ENCODE data around the gene CHST3. TPM values are rescaled to one million over a fixed set of nuclear protein-coding genes. Genes with fewer than 3 reads are reported as not detected.

Gene CHST3
- total and polyA plus RNA-seq, 9 of the 15 experiments (the other 6 are each of a cell fraction or from before 2014, with no cell fraction given), result 0.01 to 1.3 (median 0.15) TPM

DNA sequence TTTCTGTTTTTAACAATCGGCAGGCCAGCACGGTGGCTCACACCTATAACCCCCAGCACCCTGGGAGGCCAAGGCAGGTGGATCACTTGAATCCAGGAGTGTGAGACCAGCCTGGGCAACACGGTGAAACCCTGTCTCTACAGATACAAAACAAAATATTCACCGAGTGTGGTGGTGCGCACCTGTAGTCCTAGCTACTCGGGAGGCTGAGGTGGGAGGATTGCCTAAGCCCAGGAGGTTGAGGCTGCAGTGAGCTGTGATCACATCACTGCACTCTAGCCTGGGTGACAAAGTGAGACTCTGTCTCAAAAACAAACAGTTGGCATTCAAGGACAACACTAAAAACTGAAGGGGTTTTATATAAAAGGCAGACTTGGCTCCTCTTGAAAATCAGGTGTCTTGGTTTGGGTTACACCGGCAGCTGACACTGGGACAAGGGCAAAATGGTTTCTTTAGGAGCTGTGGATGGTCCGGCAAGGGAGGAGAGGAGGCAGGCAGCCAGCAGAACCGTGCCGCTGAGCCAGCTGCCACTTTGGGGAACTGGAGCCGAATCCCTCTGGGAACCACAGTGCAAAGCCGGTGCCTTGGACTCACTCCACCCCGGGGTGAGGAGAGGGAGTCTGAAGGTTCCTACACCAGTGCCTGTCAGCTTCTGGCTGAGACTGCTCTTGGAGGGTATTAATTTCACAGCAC lies 52.6 kb downstream of the CHST3 start (continued):
- TF ChIP-seq MTA2 (IDR thresholded peaks at IDR 0.05; ENCODE audit: low read depth), result no peak
- TF ChIP-seq ZNF316 (IDR thresholded peaks at IDR 0.05), result no peak
- TF ChIP-seq, protein P1, sequence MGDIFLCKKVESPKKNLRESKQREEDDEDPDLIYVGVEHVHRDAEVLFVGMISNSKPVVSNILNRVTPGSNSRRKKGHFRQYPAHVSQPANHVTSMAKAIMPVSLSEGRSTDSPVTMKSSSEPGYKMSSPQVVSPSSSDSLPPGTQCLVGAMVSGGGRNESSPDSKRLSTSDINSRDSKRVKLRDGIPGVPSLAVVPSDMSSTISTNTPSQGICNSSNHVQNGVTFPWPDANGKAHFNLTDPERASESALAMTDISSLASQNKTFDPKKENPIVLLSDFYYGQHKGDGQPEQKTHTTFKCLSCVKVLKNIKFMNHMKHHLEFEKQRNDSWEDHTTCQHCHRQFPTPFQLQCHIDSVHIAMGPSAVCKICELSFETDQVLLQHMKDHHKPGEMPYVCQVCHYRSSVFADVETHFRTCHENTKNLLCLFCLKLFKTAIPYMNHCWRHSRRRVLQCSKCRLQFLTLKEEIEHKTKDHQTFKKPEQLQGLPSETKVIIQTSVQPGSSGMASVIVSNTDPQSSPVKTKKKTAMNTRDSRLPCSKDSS (IDR thresholded peaks at IDR 0.05; ENCODE audit: low read depth, partially characterized antibody), result no peak
- no peak for TF ChIP-seq KLF10 (CRISPR knock-in tag; IDR thresholded peaks at IDR 0.05)
- no peak for TF ChIP-seq GABPB2 (CRISPR knock-in tag; conservative IDR thresholded peaks at IDR 0.05)
- TF ChIP-seq JUN (IDR thresholded peaks at IDR 0.05; ENCODE audit: borderline replicate concordance, low read depth, low read length), result no peak
- no peak for TF ChIP-seq JUN (CRISPR knock-in tag; IDR thresholded peaks at IDR 0.05; ENCODE audit: borderline replicate concordance)
- no peak for TF ChIP-seq SPI1 (IDR thresholded peaks at IDR 0.05; ENCODE audit: borderline replicate concordance, low read depth, low read length)
- TF ChIP-seq HMGN3 (IDR thresholded peaks at IDR 0.05; ENCODE audit: borderline replicate concordance, extremely low read depth, insufficient read length, low read depth, low read length), result no peak
- TF ChIP-seq SRSF3 (IDR thresholded peaks at IDR 0.05; ENCODE audit: insufficient read depth, low read length), result no peak
- TF ChIP-seq NELFE (IDR thresholded peaks at IDR 0.05; ENCODE audit: insufficient read depth, insufficient read length), result no peak
- TF ChIP-seq POLR2H (tag; IDR thresholded peaks at IDR 0.05; ENCODE audit: low read depth), result no peak

Data from K562 (cell line).